ENCODE measurements around the gene RAD51AP2.
"Not testable (repeated sequence)": the region's sequence is repeated elsewhere in the genome, so short reads cannot be mapped to it uniquely, and the experiment has no call there.

Gene RAD51AP2

GRCh38 chr2:17538844-17539554 is 20.8 kb upstream of the RAD51AP2 start:
- peak in 29 of 42 donors; percentile 9 to 62 (median 36) for DNase-seq
- intact Hi-C loops (cut with DNase I): no loop called here

DNA sequence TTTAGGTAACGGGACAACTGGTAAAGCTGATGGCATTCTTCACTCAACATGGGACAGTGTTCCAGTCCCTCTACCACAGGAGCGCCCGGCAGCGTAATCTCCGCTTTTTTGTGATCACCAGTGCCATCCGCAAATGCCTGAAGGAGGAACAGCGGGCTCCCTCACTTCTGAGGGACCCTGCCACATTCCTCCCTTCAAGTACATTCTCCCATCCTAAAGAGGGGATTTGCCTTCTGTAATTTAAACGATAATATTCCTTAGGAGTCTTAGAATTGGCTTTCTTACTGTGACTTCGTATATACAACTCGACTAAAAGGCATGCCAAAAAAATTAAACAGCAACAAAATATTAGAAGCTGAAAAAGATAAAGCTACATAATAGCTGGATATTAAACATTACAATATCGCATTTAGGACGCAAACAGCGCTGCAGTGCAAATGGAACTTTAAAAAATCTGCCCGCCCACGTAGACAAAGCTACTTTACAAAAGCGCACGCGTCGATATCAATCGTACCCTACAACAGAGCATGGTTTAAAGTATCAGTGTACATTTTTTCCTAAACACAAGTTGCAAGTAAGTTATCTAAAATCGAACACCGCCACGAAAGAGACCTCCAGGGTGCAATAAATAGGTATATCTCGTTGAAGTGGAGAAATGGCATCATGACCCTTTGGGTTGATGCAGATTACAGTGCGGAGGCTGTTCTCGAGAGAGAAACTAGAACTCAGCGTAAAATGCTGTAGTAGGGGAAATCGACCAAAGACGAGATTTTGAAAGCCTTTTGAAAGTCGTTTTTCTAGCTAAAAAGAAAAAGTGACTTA is 20.0 kb upstream of the RAD51AP2 start:
- DNase-seq: peak in 1 of 42 donors; percentile 9
- intact Hi-C loops (cut with DNase I): no loop called here

GRCh38 chr2:17536416-17536815 is 18.2 kb upstream of the RAD51AP2 start:
- intact Hi-C loops (cut with DNase I): no loop called here
- no peak for DNase-seq

- no peak for DNase-seq
- intact Hi-C loops (cut with DNase I): no loop called here
Observed at GRCh38 chr2:17533546-17533945, 15.3 kb upstream of the RAD51AP2 start.

DNA sequence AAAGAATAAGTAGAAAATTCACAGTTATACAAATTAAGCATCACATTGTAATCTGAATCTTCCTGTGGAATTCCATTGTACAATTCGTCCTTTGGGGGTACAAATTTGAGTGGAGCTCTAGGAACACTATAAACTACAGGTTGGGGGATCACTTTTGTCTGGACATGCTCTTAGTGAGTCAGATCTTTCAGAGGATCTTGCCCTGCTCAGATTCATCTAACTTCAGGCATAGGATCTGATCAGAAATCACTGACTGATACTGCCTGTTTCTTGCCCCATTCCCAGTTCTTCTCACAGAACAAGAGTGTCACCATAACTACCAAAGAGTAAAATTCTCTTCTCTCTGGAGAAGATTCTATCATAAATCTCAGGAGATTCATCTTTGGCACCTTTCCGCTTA is 11.5 kb upstream of the RAD51AP2 start:
- intact Hi-C loops (cut with DNase I): no loop called here
- no peak for DNase-seq

DNA sequence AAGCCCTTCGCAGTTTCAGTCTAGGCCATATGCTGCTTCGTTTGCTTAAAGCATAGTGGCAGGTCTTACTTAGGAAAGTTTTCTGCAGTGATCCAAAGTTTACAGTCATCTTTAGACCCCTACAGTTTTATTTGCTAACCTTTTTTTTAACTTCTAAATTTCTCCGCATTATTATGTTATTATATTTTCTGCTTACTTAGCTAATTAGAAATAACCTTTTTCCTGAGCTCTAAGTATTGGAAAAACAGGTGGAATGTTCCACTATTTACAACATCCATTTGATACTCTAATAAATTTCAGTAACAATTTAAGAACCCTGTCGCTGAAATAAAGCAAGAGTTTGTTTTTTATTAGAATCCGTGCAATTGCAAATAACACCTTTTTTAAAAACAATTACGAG is 4.1 kb upstream of the RAD51AP2 start:
- DNase-seq: no peak
- intact Hi-C loops (cut with DNase I): no loop called here

DNA sequence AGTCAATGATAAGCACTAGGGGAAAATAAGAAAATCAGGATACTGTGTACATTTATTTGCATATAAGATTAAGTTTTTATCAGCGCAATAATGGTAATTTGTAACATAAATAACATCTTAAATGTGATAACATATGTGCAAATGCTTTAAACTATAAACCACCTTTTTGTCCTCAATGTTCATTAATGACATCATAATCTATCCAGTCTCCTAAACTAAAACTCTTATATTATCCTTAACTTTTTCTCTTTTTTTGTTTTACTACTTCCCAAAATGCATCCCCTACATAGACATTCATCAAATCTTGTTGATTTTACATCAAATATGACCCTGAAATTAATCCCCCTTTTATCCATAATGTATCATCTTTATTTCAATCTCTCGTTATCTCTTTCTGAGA is 3.4 kb upstream of the RAD51AP2 start:
- no peak for DNase-seq
- intact Hi-C loops (cut with DNase I): no loop called here

DNA sequence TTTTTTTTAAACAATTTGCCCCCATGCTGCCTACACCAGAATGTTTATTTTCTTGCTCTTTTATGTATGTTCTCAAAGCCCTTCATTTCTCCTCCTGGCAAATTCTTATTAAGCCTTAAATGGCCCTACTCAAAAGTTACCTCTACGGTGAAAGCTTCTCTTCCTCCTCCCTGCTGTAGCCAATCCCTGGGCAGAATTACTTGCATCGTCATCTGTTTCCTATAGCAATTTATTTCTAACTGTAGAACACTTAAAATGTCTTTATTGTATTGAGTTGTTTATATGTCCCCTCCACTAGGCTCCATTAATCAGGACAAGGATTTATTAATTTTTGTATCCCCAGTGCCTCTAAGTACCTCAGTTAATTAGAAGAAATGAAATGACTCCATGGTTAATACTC is 2.5 kb upstream of the RAD51AP2 start:
- intact Hi-C loops (cut with DNase I): no loop called here
- DNase-seq: no peak

GRCh38 chr2:17519486-17519885 is 1.2 kb upstream of the RAD51AP2 start:
- DNase-seq: no peak

GRCh38 chr2:17517481-17518211 is 594 bp downstream of the RAD51AP2 start:
- intact Hi-C loops (cut with DNase I): no loop called here
- no peak for DNase-seq

More at GRCh38 chr2:17519486-17519885, 1.2 kb upstream of the RAD51AP2 start:
- intact Hi-C loops (cut with DNase I): no loop called here

DNA sequence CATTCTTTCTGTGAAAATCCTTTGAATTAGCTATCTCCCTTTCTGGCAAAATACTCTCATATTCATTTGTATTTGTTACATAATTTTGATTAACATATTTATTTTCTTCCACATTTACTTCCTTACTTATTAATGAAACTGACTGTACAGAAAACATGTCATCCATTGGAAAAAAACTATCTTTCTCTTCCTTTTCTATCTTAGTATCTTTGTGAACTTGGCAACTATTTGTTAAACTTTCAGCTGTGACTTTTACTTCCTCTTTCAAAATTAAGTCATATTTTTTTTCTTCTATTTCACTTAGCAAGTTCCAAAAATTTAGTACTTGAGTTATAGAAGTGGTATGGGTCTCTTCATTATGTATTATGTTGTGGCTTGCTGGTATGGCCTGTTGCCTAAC is 2.6 kb downstream of the RAD51AP2 start:
- intact Hi-C loops (cut with DNase I): no loop called here
- no peak for DNase-seq

DNA sequence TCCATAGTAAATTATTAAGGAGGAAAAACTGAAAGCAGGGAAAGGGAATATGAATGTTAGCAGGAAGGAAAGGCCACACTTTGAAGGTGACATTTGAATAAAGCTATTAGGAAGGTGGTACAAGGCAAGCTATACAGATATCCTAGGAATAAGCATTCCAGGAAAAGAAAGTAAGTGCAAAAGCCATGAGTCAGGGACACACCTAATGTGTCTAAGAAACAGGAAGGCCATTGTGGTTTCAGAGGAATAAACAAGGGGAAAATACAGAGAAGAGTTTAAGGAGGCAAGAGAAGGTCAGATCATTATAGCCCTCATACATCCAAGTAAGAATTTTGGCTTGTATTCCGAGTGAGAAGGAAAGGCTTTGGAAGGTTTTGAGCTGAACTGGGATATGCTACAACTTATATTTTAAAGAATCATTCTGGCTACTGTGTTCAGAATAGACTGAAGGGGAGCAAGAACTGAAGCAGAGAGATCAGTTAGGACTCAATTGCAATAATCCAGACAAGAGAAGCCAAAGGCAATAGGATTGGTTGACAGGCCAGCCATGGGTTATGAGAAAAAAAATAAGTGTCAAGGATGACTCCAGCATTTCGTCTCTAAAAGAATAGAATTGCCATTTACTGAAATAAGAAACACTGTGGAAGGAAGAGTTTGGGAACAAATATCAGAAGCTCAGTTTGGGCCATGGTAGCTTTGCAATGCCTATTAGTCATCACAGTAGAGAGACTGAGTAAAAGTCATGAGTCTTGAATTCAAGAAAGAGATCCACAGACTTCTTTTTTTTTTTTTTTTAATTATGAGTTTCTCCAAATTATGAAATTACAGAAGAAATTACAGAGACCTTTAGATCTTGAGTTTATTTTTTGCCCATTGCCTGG is 11.3 kb downstream of the RAD51AP2 start:
- intact Hi-C loops (cut with DNase I): no loop called here
- no peak for DNase-seq

- DNase-seq: no peak
- intact Hi-C loops (cut with DNase I): no loop called here
Observed at GRCh38 chr2:17497718-17498117, 20.5 kb downstream of the RAD51AP2 start.

- intact Hi-C loops (cut with DNase I): no loop called here
- DNase-seq: no peak
Observed at GRCh38 chr2:17495590-17495989, 22.6 kb downstream of the RAD51AP2 start.

DNA sequence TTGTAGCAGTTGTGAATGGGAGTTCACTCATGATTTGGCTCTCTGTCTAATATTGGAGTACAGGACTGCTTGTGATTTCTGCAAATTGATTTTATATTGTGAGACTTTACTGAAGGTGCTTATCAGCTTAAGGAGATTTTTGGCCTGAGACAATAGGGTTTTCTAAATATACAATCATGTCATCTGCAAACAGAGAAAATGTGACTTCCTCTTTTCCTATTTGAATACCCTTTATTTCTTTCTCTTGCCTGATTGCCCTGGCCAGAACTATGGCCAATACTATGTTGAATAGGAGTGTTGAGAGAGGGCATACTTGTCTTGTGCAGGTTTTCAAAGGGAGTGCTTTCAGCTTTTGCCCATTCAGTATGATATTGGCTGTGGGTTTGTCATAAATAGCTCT is 28.1 kb downstream of the RAD51AP2 start:
- intact Hi-C loops (cut with DNase I); DNase-seq: not testable (repeated sequence)

DNA sequence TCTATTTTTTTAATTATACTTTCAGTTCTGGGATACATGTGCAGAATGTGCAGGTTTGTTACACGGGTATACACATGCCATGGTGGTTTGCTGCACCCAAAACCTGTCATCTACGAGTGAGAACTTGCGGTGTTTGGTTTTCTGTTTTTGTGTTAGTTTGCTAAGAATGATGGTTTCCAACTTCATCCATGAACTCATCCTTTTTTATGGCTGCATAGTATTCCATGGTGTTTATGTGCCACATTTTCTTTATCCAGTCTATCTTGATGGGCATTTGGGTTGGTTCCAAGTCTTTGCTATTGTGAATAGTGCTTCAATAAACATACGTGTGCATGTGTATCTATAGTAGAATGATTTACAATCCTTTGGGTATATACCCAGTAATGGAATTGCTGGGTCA is 29.6 kb downstream of the RAD51AP2 start:
- DNase-seq; intact Hi-C loops (cut with DNase I): not testable (repeated sequence)

DNA sequence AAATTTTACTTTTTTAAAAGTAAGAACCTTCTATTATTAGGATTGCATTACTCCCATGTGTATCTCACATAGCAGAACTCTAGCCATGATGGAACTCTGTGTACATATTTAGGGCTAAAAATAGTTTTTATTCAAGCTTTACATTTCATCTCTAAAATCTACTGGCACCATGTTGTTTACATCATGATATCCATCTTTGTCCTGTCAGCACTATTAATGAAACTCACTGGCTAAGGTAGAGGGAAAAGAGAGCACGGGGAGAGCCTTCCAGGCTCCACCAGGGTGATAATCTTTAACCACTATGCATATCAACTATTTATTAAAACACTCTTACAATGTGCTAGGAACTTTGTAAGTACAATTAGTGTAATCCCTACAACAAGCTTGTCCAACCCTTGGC is 34.7 kb downstream of the RAD51AP2 start:
- intact Hi-C loops (cut with DNase I): no loop called here
- no peak for DNase-seq

GRCh38 chr2:17482651-17483050 is 35.6 kb downstream of the RAD51AP2 start:
- intact Hi-C loops (cut with DNase I): no loop called here
- DNase-seq: no peak

GRCh38 chr2:17479875-17480274 is 38.4 kb downstream of the RAD51AP2 start:
- no peak for DNase-seq
- intact Hi-C loops (cut with DNase I): no loop called here

Data from head of caudate nucleus (tissue), 42 donors.